Esophagus muscularis mucosa (tissue), 4 donors: Measurements from ENCODE around the gene FTO. TPM values are rescaled to one million over a fixed set of nuclear protein-coding genes. Genes with fewer than 3 reads are reported as not detected.

Experiments used
- DNase-seq: peaks from one replicate; pipeline ENCODE4 v3.0.0-alpha.2; 2017; ENCODE audit errors: extremely low spot score
- H3K27ac ChIP-seq, 4 donors: fragments of 200-600 bp; sonication (generic); replicated peaks in 1 of 4; 1 replicate in 3 of 4; 2 replicates in 1 of 4; pipeline ENCODE4 v1.5.1; 2016 to 2019; ENCODE audit warnings: mild to moderate bottlenecking in 1 of 4
- H3K27me3 ChIP-seq, 4 donors: fragments of 200-600 bp; sonication (generic); one replicate each; pipeline versions ENCODE4 v1.5.1 to v1.6.0; 2016 to 2019
- H3K36me3 ChIP-seq, 4 donors: fragments of 200-600 bp; sonication (generic); one replicate each; pipeline ENCODE4 v1.5.1; 2016 to 2019
- H3K4me1 ChIP-seq, 4 donors: fragments of 200-600 bp; sonication (generic); one replicate each; pipeline ENCODE4 v1.5.1; 2016 to 2019
- H3K4me3 ChIP-seq, 4 donors: fragments of 200-600 bp; sonication (generic); 1 replicate in 2 of 4; 2 replicates in 2 of 4; pipeline ENCODE4 v1.5.1; 2016 to 2019; ENCODE audit warnings: mild to moderate bottlenecking in 4 of 4, moderate library complexity in 1 of 4
- H3K9me3 ChIP-seq, 4 donors: fragments of 200-600 bp; sonication (generic); 1 replicate in 3 of 4; 2 replicates in 1 of 4; pipeline ENCODE4 v1.5.1; 2016 to 2019
- EP300 ChIP-seq: sonication (generic); formaldehyde crosslinking; IDR thresholded peaks from one replicate; pipeline ENCODE4 v1.6.1; 2017; ENCODE audit warnings: antibody characterized with exemption
- POLR2A ChIP-seq: fragments of 450-650 bp; IDR thresholded peaks from one replicate; pipeline ENCODE4 v1.6.1; 2017; ENCODE audit warnings: antibody characterized with exemption, moderate library complexity, mild to moderate bottlenecking, low read depth
- POLR2AphosphoS5 ChIP-seq, 2 donors: sonication (generic); formaldehyde crosslinking; IDR thresholded peaks; one replicate each; pipeline ENCODE4 v1.6.1; 2017; ENCODE audit warnings: antibody characterized with exemption in 2 of 2
- WGBS: methylation state at CpG from one replicate; pipeline ENCODE4 v1.1.5; 2018; 5-methylcytosine and 5-hydroxymethylcytosine counted together
- intact Hi-C: fragments of 100-400 bp; cut with DNase I; formaldehyde crosslinking; loops from one replicate; pipeline ENCODE4 v1.15.1; 2023
- total RNA-seq, 4 donors: library from RNA; depleted of rRNA; stranded (reverse); fragments of >200 nt; gene quantifications; one replicate each; pipeline versions ENCODE4 v1.1.0 to v1.2.1, GENCODE V29; 2016
- TF ChIP-seq, protein P1 (sequence below), 3 experiments: fragments of 200-600 bp in 2 of 3; fragments of 450-650 bp in 1 of 3; sonication (generic) in 2 of 3; IDR thresholded peaks; one replicate each; pipeline ENCODE4 v1.5.1; 2017 to 2019; ENCODE audit warnings: antibody characterized with exemption in 3 of 3, mild to moderate bottlenecking in 2 of 3, moderate library complexity in 1 of 3

The FTO gene
- total RNA-seq, 4 donors from 2014 or later: 101 to 121 (median 112) TPM

DNA sequence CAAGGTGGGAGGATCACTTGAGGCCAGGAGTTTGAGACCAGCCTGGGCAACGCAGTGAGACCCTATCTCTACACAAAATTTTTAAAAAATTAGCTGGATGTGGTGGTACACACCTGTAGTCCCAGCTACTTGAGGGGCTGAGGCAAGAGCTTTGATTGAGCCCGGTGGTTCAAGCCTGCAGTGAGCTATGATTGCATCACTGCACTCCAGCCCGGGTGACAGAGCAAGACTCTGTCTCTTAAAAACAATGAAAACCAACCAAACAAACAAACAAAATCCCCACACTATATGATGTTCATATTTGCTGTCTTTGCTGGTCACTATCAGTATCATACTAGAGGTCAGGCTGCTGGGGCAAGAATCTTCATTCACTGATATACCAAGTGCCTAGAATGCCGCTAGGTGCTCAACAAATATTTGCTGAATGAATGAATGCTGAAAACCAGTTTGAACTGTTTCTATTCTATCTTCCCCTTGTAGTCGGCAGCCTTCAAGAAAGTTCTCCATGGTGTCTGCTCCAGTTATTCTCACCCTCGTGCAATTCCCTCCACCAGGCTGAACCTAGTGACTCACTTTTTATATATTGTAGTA lies 455.6 kb downstream of the FTO start:
- no peak for DNase-seq
- intact Hi-C loops: no loop called here
- peaks cover 0 to 4% (median 0%) of the 10 kb centered on the region in 4 donors for H3K9me3 ChIP-seq
- TF ChIP-seq, protein P1, sequence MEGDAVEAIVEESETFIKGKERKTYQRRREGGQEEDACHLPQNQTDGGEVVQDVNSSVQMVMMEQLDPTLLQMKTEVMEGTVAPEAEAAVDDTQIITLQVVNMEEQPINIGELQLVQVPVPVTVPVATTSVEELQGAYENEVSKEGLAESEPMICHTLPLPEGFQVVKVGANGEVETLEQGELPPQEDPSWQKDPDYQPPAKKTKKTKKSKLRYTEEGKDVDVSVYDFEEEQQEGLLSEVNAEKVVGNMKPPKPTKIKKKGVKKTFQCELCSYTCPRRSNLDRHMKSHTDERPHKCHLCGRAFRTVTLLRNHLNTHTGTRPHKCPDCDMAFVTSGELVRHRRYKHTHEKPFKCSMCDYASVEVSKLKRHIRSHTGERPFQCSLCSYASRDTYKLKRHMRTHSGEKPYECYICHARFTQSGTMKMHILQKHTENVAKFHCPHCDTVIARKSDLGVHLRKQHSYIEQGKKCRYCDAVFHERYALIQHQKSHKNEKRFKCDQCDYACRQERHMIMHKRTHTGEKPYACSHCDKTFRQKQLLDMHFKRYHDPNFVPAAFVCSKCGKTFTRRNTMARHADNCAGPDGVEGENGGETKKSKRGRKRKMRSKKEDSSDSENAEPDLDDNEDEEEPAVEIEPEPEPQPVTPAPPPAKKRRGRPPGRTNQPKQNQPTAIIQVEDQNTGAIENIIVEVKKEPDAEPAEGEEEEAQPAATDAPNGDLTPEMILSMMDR (IDR thresholded peaks at IDR 0.05): no peak
- TF ChIP-seq POLR2A: no peak
- TF ChIP-seq POLR2AphosphoS5 (IDR thresholded peaks at IDR 0.05): no peak
- TF ChIP-seq EP300: no peak
- H3K27me3 ChIP-seq: peaks cover 0 to 4% (median 0%) of the 10 kb centered on the region in 4 donors
- 80% methylated on average over 6 of the region's 6 CpGs for WGBS
- no peak overlapping the region for H3K27ac ChIP-seq
- no peak overlapping the region for H3K4me3 ChIP-seq
- no peaks in the 10 kb centered on the region for H3K36me3 ChIP-seq
- no peaks in the 10 kb centered on the region for H3K4me1 ChIP-seq

DNA sequence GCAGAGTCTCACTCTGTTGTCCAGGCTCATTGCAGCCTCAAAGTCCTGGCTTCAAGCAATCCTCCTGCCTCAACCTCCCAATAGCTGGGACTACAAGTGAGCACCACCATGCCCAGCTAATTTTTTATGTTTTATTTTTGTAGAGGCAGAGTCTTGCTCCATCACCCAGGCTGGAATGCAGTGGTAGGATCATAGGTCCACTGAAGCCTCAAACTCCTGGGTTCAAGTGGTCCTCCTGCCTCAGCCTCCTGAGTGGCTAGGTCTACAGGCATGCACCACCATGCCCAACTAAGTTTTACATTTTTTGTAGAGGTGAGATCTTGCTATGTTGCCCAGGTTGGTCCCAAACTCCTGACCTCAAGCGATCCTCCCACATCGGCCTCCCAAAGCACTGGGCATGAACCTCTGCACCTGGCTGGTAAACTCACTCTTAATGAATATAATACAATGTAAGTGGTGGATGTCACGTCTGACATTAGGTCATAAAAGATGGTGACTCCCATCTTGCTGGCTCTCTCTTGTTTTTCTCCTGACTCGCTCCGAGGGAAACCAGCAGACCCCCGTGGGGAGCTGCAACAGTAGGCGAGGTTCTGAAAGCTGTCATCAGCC lies 456.4 kb downstream of the FTO start:
- intact Hi-C loops: no loop called here
- H3K9me3 ChIP-seq: peaks cover 0 to 4% (median 0%) of the 10 kb centered on the region in 4 donors
- no peak overlapping the region for H3K27ac ChIP-seq
- no peak for TF ChIP-seq POLR2AphosphoS5 (IDR thresholded peaks at IDR 0.05)
- TF ChIP-seq EP300: no peak
- TF ChIP-seq POLR2A: no peak
- TF ChIP-seq, protein P1 (IDR thresholded peaks at IDR 0.05): no peak
- WGBS: 90% methylated on average over 7 of the region's 7 CpGs
- no peaks in the 10 kb centered on the region for H3K4me1 ChIP-seq
- DNase-seq: no peak
- H3K4me3 ChIP-seq: no peak overlapping the region
- H3K27me3 ChIP-seq: peaks cover 0 to 12% (median 0%) of the 10 kb centered on the region in 4 donors
- H3K36me3 ChIP-seq: no peaks in the 10 kb centered on the region

DNA sequence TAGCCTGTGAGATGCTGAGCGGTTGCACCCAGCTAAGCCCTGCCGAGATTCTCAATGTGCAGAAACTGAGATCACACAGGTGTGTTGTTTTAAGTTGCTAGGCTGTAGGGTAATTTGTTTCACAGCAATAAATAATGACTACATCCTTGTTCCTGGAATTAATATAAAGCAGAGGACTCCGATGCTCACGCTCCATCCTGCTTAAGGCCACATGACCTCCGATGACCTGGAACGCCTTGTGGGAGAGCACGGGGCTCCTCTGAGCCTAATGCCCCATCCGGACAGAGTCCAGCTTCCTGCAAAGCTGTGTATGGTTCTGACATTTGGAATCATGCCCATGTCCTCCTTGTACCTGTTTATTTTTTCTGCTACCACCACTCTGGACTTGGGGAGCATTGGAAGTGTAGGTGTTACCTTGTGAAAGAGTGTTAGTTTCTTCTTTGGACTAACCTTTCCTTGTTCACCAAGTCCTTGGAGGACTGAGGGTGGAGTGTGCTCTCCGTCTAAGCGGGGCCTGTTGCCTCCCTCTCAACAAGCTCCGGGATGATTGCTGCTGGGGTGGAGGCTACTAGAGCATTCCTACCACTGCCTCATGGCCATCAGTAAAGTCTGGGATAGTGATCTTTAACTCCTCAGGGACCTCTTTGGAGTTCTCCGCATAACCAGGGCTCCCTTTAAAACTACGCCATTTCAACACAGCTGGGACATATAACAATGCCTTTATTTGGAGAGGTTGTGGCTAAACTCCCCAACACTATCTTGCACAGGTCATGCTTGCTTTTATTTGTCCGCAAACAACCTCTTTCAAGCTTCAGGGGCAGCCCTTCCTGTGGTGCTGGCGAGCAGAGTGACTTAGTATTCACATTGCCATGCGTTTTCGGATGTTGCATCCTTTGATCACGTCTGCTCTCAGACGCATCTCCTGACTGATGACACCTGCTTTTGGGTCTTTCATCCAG lies 457.3 kb downstream of the FTO start:
- H3K4me3 ChIP-seq: no peak overlapping the region
- H3K27ac ChIP-seq: no peak overlapping the region
- H3K27me3 ChIP-seq: peaks cover 0 to 12% (median 0%) of the 10 kb centered on the region in 4 donors
- 69% methylated on average over 19 of the region's 19 CpGs for WGBS
- intact Hi-C loops: no loop called here
- TF ChIP-seq EP300 (no peak), POLR2AphosphoS5 (IDR thresholded peaks at IDR 0.05) (no peak), POLR2A (no peak)
- TF ChIP-seq, protein P1 (IDR thresholded peaks at IDR 0.05): no peak
- no peaks in the 10 kb centered on the region for H3K36me3 ChIP-seq
- H3K4me1 ChIP-seq: no peaks in the 10 kb centered on the region
- peaks cover 0 to 4% (median 0%) of the 10 kb centered on the region in 4 donors for H3K9me3 ChIP-seq
- no peak for DNase-seq

DNA sequence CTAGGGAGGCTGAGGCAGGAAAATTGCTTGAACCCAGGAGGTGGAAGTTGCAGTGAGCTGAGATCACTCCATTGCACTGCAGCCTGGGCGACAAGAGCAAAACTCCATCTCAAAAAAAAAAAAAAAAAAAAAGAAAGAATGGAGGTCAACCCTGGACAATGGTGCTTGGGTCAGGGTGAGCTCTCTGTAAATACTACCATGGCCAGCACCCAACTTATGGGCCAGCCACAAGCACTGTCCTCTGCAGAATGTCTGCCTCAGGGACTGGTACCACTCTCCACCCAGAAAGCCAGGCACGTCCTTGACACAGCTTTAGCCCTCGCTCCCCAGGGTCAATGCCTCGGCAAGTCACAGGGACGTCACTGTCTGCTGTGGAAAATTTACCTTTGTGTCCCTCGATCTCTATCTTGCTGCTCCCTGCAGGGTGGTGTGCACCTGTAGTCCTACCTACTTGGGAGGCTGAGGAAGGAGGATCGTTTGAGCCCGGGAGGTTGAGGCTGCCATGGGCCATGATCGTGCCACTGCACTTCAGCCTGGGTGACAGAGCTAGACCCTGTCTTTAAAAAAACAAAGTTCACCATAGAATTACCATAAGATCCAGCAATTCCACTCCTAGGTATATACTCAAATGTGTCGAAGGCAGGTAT lies 459.4 kb downstream of the FTO start:
- H3K27ac ChIP-seq: no peak overlapping the region
- H3K4me1 ChIP-seq: no peaks in the 10 kb centered on the region
- H3K4me3 ChIP-seq: no peak overlapping the region
- TF ChIP-seq EP300 (no peak), POLR2AphosphoS5 (IDR thresholded peaks at IDR 0.05) (no peak), POLR2A (no peak)
- TF ChIP-seq, protein P1 (IDR thresholded peaks at IDR 0.05): no peak
- intact Hi-C loops: no loop called here
- H3K9me3 ChIP-seq: no peaks in the 10 kb centered on the region
- WGBS: 94% methylated on average over 8 of the region's 10 CpGs
- peaks cover 0 to 12% (median 0%) of the 10 kb centered on the region in 4 donors for H3K27me3 ChIP-seq
- no peak for DNase-seq
- H3K36me3 ChIP-seq: no peaks in the 10 kb centered on the region
